Cardiac fibroblast (primary cell): Measurements from ENCODE around the gene IQCH.

Source experiments
- DNase-seq, 2 donors: peaks; one replicate each; pipeline versions ENCODE4 v3.0.0 to v3.0.0-alpha.2; 2010; ENCODE audit warnings: low read depth in 2 of 2
- H3K4me3 ChIP-seq, 2 donors: replicated peaks in 1 of 2; 1 replicate in 1 of 2; 2 replicates in 1 of 2; pipeline ENCODE4 v1.5.1; 2011; ENCODE audit warnings: low read depth in 2 of 2, low read length in 2 of 2, mild to moderate bottlenecking in 2 of 2, moderate library complexity in 1 of 2
- CTCF ChIP-seq: IDR thresholded peaks from one replicate; pipeline ENCODE4 v1.5.1; 2011; ENCODE audit warnings: low read depth, mild to moderate bottlenecking, low read length, inconsistent platforms

IQCH gene

GRCh38 chr15:67521783-67522568 lies 267.4 kb downstream of the IQCH start:
- peak overlapping the region; percentile 86 to 89 for H3K4me3 ChIP-seq
- no peak for TF ChIP-seq CTCF
- DNase-seq = peak; percentile 31 to 65

DNA sequence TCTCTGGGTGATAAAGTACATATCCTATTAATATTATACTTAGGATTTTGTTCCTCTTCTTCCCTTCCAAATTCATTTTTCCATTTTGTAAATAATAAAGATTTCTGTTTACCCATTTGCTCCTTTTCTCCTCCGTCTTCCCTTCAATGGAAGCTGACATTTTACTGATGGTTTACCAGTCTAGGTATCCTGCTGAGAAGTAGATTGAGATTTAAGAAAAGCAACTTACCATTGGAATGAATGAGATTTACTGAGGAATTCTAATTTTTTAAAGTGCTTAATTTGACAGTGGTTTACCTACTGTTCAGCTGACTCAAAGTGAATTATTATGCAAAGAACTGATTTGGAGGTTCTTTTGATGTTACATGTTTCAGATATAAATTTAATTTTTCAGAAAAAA lies 268.7 kb downstream of the IQCH start:
- TF ChIP-seq CTCF = no peak
- DNase-seq = no peak
- no peak overlapping the region for H3K4me3 ChIP-seq

GRCh38 chr15:67524235-67524634 lies 269.6 kb downstream of the IQCH start:
- no peak overlapping the region for H3K4me3 ChIP-seq
- DNase-seq = no peak
- no peak for TF ChIP-seq CTCF

- no peak overlapping the region for H3K4me3 ChIP-seq
- no peak for TF ChIP-seq CTCF
- no peak for DNase-seq
Measured at GRCh38 chr15:67528513-67528912, 273.9 kb downstream of the IQCH start.

- peak; percentile 23 to 85 for DNase-seq
- no peak for TF ChIP-seq CTCF
- H3K4me3 ChIP-seq = no peak overlapping the region
Measured at GRCh38 chr15:67531379-67531914, 276.9 kb downstream of the IQCH start.

DNA sequence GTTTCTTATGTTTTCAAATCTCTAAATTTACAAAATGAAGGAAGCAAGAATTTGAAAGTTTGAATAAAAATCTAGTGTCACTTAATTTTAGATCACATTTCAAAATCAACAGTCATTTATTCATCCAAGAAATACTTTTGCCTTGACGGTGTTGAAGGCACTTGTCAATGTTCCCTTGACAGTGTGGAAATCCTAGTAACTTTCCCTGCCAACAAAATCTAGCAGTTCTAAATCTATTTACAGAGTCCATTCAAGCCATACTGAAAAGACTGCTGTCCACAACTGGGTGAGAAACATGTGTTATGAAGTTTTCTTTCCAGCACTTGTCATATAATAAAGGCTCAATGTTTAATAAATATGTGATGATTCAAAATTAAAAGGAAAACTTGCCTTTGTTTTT lies 279.3 kb downstream of the IQCH start:
- H3K4me3 ChIP-seq = no peak overlapping the region
- no peak for DNase-seq
- no peak for TF ChIP-seq CTCF
